Sigmoid colon (tissue), 4 donors: ENCODE measurements around the gene TBX4.

ENCODE experiments used
- CTCF ChIP-seq, 4 experiments: fragments of 450-650 bp in 3 of 4; fragments of 200-600 bp in 1 of 4; IDR thresholded peaks; one replicate each; pipeline ENCODE4 v1.5.1; 2016 to 2019; ENCODE audit warnings: antibody characterized with exemption in 4 of 4, mild to moderate bottlenecking in 3 of 4, moderate library complexity in 2 of 4
- POLR2A ChIP-seq, 2 donors: fragments of 450-650 bp; IDR thresholded peaks; one replicate each; pipeline ENCODE4 v1.6.1; 2016; ENCODE audit warnings: antibody characterized with exemption in 2 of 2, mild to moderate bottlenecking in 2 of 2, moderate library complexity in 2 of 2
- POLR2AphosphoS5 ChIP-seq, 4 donors: sonication (generic); formaldehyde crosslinking; IDR thresholded peaks; one replicate each; pipeline ENCODE4 v1.6.1; 2017; ENCODE audit warnings: antibody characterized with exemption in 4 of 4

GRCh38 chr17:61404663-61404912 lies 47.6 kb upstream of the TBX4 start:
- no peak for TF ChIP-seq CTCF (IDR thresholded peaks at IDR 0.05)
- TF ChIP-seq POLR2A (IDR thresholded peaks at IDR 0.05): no peak
- TF ChIP-seq POLR2AphosphoS5 (IDR thresholded peaks at IDR 0.05): no peak
